Activated CD4-positive, CD25-positive, alpha-beta regulatory T cell treated with anti-CD3 and anti-CD28 coated beads, Interleukin-2, amount 50 U/mL, for 16 hours (primary cell): ENCODE results near the gene MAPKAP1.

Source experiments
- DNase-seq: peaks from one replicate; pipeline ENCODE4 v3.0.0-alpha.2; 2020; ENCODE audit warnings: low read depth, low spot score

The MAPKAP1 gene

DNA sequence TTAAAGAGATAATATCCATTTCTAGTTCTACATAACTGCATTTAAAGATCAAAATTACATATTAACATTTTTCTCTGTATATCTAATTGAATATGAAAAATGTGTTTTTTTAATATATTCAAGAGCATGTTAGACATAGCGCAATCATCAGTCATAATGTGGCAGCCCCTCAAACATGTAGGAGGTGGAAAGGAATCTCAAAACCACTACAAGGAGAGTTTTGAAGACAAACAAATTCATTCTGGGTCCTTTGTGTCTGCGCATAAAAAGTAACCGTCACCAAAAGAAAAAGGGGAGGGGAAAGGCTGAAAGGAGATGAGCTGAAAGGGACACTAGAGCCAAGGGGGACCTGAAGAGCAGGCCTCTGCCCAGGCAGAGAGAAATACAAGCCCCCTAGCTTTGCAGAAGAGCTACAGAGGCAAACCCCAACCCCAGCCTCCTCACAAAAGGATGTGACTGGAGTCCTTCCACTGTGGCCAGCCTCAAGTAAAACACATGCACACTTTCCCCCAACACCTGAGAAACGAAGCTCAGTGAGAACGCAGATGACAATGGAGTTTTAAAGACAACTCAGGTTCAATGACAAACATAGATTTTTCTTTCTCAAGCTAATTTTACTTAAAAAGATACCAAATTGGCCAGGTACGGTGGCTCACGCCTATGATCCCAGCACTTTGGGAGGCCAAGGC is 62.0 kb downstream of the MAPKAP1 start:
- DNase-seq: no peak

DNA sequence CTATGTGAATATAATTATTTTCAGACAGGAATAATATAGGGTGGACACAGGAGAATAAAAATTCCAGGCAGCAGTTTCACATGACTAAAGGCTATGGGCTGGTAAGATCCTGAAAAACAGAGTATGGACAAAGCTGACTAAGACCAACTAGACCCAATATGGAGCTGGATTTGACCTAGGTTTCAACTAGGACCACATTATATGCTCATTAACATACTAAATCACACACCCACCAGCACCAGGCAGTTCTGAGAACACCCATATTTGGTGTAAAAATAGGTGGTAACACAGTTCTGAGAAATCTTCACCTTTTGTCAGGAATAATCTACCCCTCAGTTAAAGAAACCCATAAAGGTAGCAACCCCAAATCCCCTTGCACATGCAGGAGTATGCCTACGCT is 64.7 kb downstream of the MAPKAP1 start:
- no peak for DNase-seq

DNA sequence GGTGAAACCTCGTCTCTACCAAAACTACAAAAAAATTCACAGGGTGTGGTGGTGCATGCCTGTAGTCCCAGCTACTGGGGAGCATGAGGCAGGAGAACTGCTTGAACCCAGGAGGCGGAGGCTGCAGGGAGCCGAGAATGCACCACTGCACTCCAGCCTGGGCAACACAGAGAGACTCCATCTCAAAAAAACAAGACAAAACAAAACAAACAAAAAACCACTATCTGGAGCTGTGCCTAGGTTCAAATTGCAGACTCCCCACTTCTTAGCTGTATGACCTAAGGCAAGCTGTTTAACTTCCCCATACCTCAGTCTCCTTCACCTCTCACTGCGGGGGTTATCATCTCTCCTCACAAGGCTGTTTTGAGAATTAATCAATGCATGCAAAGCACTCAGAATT is 68.0 kb downstream of the MAPKAP1 start:
- no peak for DNase-seq

DNA sequence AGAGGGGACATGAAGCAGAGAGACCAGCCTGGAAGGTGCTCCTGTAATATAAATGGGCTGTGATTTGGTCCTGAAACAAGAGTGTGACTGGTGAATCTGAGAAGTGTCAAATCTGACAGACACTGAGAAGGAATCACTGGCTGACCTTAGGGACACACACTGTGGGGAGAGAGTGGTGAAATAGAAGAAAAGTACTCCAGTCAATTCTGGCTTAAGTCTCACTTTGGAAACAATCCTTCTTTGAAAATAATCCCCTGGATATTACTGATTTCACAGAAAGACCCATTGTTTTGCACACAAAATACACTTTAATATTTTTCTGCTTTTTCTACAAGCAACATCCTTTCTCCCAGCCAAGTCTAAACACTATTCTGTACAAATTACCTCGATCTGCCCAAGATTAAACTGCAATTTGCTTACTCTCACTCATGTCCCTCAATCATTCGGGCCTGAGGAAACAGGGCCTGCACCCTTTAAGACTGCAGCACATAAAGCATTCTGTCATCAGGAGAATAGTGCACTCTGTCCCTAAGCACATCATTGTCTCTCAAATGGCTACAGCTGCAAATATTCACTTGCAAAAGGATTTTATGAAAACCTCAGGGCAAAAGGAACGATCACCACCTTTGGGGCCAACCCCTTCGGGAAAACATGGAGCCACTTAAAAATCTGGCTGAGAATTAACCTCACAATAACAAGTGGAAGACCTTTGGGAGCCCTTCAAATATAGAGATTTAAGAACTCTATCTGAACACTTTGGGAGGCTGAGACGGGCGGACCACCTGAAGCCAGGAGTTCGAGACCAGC is 68.6 kb downstream of the MAPKAP1 start:
- no peak for DNase-seq

DNA sequence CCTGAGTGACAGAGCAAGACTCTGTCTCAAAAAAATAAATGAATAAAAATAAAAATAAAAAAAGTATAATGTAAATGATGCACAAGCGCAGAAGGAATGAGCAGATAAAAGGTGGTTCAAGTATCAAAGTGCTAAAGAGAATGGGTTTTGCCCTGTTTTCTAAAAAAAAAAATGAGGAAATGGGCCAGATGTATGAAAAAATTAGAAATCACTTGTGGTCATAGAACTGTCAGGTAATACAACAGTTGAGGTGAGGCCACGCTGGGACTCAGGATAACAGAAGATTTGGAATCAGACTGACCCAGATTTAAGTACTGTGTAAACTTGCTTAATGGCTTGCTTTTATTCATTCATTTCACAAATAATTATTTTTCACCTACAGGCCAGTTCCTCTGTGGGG is 69.8 kb downstream of the MAPKAP1 start:
- no peak for DNase-seq

DNA sequence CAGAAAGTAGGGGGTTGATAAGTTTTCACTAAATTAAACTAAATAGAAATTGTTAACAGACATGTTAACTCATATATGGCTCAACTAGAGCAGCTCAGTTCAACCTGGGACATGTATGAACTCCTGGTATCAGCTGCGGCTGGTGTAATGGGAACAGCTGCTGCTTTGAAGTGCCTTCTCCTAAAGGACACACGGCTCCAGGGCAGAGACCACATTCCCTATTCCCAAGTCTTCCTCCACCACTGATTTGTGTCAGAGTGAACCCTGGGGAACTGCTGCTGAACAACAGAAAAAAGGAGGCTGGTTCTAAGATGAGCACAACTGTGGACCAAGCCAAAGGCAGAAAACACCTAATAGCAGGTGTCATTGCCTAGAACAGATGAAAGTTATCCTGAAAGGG is 71.1 kb downstream of the MAPKAP1 start:
- no peak for DNase-seq

DNA sequence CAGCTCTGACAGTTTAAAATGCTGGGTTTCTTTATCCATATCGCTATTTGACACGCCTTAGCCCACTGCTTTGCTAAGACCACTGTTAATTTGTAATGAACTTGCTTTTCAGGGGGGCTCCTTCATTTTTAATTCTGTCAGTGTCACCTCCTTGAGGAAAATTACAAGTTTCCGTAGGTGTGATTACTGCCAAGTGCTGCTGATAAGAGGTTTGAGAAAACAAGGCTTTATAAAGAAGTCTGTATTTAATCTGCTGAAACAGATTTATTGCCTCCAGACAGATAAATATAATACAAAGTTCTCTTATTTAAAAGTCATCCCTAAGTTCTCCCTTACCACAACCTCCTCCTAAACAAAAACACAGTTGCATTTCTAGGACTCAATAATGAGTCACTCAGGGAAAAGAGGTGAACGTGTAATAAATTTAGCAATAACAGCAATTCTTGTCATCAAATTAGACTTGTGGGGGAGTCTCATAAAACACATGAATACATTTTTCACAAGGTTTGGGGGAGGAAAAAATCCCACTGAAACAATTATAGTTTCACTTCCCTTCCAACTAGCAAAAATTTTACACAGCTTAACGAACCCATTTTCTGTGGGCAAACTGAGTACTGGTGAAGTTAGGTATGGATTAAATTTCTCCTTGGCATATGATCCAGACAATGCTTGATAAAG is 72.8 kb downstream of the MAPKAP1 start:
- DNase-seq: no peak

DNA sequence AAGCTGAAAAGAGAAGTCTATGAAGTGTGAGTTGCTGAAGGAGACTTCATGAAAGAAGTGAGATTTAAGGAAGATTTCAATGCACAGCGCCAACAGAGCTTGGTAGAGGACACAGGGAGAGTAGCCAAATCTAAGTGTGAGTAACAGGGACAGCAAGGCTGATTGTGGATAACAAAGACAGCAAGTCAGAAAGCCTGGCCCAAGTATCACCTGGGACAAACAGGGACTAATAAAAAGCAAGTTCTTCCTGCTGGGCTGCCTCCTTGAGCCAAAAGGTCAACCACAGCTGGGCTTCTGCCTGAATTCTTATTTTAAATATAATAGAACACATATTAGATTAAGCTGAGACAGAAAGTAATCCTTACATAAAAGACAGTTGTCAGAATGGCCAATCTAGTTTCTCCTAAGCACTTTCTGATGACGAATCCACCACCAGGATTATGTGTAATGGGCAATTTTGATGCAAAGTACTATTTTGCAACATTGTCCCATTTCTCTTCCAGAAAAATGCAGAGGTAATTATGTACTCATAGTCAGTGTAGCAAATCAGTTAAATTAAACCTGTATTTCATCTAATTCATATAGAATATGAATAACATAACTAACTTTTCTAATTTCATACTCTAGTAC is 73.8 kb downstream of the MAPKAP1 start:
- DNase-seq: no peak

DNA sequence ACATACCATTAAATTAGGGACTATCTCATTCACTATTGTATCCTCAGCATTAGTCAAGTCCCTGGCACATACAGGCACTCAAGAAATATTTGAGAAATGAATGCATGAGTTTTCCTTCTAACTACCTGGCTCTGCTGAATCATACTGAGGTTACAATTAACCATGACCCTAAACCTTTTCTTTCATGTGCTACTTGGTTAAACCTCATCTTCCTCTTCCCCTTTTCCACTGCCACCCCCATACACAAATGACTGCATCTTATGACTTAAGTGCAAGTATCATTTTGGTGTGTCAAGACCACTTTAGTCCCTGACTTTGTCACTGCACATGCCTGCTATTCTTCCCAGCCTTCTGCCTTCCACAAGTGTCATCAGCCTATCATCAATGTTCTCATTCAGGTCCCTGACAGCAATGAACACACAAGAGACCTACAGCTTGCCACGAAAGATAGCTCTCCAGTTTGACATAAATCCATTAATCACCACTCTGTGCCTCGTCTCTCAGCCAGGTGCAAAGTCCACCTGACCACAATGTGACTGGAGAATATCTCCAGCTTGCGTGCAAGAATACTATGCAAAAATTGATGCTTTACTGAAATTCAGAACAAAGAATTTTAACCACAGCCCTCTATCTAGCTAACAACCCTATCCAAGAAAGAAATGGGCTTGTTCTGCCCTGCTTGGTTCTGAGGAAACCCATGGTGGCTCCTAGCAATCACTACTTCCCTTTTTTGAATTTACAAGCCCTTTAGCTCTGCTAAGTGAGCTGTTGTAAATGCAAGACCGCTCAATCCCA is 74.5 kb downstream of the MAPKAP1 start:
- no peak for DNase-seq

DNA sequence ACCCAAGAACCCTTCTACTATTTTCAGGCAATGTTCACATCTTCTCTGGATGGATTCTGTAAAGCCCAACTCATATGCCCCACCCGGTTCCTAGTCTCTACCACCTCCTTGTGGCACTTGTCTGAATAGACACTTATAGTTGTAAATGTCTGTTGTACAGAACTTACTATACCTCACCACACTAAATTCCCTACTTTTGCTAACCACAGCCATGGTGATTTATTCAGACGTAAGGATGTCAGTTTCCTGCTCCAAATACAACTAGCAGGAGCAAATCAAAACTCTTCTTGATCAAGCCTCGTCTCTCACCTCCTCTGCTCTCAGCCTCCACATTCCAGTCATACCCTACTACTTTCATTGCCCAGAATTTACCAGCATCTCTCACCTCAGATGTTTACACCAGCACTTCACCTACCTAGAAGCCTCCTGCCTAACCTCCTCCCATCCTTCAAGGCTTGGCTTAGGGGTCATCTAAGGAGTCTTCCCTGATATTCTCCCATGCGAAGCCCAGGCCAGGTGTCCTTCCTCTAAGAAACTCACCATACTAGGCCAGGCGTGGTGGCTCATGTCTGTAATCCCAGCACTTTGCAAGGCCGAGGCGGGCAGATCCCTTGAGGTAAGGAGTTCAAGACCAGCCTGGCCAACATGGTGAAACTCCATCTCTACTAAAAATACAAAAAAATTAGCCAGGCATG is 75.5 kb downstream of the MAPKAP1 start:
- DNase-seq: no peak

DNA sequence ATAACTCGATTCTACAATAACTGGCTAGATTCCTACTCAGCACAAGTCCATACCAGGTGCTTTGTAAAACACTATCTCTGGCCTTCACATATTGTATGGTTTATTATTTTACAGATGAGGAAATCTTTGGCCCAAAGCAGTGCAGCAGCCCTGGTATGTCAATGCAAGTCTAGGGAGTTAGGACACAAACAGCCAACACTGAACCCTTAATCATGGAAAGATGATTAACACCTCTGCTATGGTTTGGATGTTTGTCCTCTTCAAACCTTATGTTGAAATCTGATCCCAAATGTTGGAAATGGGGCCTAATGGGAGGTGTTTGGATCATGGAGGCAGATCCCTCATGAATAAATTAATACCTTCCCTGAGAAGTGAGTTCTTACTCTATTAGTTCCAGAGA is 76.6 kb downstream of the MAPKAP1 start:
- DNase-seq: no peak

DNA sequence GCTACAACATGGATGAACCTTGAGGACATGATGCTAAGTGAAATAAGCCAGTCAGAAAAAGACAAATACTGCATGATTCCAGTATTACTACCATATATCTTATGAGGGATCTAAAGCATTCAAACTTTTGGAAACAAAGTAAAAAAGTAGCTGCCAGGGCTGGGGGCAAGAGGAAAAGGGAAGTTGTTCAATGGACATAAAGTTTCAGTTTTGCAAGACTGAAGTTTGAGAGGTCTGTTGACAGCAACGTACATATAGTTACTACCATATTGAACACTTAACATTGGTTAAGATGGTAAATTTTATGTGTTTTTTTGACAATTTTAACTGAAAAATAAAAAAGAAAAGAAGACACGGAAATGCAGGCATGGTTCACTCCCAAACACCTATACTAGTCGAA is 77.6 kb downstream of the MAPKAP1 start:
- no peak for DNase-seq

DNA sequence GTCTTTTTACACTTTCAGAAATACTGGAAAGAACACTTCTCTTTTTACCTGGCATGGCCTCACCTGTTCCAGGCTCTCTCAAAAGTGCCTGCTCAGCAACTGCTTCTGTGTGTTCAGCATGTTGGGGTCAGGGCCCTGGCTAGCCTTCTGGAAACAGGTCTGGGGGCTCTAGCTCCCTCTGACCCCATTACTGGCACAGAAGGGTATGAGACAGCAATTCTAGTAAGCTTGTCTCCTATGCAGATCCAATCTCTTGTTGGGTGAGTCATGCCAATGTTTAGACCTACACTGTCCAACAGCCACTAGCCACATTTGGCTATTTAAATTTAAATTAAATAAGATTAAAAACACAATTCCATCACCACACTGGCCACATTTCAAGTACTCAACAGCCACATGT is 80.8 kb downstream of the MAPKAP1 start:
- no peak for DNase-seq

DNA sequence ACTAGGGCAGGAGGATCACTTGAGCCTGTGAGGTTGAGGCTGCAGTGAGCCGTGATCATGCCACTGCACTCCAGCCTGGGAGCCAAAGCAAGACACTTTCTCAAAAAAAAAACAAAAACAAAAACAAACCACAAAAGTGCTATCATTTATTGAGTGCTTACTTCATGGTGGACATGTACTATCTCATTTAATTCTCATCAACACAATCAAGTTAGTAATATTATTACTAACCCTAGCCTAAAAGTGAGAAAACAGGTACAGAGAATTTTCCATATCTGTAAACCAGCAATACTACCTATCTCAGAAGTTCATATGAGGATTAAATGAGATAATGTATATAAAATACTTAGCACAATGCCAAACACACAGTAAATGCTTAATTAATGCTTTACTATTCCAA is 85.8 kb downstream of the MAPKAP1 start:
- no peak for DNase-seq

DNA sequence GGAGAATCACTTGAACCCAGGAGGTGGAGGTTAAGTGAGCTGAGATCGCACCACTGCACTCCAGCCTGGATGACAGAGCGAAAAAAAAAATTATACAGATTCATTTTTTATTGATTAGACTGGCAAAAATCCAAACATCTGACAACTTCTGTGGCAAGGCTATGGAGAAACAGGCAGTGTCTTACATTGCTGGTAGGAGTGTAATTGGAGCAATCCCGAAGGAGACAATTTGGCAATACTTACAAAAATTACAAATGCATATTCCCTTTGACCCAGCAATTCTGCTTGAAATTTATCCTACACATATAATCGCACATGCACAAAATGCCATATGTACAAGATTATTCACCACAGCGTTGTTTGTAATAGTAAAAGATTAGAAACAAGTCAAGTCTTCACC is 86.8 kb downstream of the MAPKAP1 start:
- DNase-seq: no peak

DNA sequence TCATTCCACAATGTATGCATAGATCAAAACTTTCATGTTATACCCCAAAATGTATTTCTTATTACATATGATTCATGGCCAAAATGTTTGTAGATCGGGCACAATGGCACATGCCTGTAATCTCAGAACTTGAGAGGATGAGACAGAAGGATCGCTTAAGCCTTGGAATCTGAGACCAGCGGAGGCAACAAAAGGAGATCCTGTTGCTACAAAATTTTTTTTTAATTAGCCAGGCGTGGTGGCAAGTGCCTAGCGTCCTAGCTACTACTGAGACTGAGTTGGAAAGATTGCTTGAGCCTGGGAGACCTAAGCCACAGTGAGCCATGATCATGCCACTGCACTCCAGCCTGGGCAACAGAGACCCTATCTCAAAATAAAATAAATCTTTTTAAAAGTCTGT is 89.9 kb downstream of the MAPKAP1 start:
- DNase-seq: no peak

DNA sequence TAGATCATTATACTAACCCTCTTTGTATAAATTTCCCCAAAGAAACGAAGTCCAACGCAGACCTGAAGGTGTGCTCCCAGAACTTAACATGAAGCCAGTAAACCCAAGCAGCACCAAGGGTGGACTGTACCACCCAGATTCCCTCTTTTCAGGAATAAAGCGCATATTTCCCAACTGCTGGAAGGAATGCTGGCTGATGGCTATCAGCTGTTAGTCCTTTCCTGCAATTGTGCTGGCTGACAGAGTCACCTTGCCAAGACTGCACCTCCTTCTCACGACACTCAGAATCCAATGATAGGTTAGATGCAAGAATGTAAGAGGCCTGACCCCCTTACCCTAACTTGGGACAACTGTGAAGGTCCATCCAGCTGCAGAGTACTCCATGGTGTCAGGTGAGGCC is 93.9 kb downstream of the MAPKAP1 start:
- DNase-seq: no peak

DNA sequence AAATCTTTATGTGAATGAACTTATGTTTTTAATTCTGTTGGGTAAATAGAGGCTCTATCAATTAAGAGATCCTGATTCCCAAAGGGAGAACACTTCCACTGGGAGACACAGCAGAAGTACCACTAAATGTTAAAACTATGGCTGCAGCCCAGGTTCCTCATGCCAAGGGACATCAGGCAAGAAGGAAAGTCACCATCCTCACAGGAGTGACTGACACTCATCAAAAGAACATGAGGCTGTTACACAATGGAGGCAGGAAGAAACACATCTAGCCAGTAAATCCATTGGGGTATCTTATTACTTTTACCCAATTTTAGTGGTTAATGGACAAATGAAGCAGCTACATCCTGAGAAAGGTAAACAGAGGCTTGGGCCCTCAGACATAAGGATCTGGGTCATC is 94.4 kb downstream of the MAPKAP1 start:
- no peak for DNase-seq

DNA sequence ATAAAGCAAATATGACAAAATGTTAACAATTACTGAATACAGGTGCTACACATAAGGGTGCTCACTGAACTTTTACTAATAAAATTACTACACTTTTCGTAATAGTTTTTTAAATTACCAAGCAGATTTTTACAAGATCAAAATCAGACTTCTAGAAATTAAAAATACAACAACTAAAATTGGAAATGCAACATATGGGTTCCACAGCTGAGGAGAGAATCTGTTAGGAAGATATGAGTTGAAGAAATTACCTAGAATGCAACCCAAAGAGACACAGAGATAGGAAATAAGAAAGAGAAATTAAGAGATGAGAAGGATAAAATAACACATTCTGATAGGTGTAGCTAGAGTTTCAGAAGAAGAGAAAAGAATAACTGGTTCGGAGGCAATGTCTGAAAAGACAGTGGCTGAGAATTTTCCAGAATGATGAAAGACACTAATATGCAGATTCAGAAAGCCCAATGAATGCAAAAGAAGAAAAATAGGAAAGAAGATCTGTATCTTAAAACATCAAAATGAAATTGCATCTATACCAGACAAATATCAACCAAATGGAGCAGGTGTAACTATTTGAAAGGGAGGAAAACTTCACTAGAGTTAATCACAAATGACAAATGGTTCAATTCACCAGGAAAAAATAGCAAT is 95.8 kb downstream of the MAPKAP1 start:
- DNase-seq: no peak

DNA sequence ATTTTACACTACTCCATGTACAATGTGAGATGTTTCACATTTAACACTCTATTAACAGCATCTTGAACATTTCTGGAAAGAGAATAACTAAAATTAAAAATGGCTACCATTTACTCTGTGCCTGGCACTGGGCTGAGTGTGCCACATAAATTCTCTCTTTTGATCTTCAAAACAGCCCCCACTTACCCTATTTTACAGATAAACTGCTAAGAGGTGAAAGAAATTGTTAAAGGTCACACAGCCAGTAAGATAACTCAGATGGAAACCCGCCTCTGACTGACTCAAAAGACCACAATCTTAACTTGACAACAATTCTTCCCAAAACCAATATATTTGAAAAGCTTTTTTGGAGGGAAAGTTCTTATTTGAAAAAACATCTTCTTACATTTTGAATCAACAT is 97.3 kb downstream of the MAPKAP1 start:
- DNase-seq: no peak
